Tibial nerve (tissue), 4 donors: Measurements from ENCODE around the gene CNGB1. TPM values are rescaled to one million over a fixed set of nuclear protein-coding genes. Genes with fewer than 3 reads are reported as not detected.

Experiments
- DNase-seq, 2 donors: peaks; one replicate each; pipeline ENCODE4 v3.0.0-alpha.2; 2019; ENCODE audit warnings: low spot score in 2 of 2
- H3K27ac ChIP-seq, 4 donors: fragments of 200-600 bp; sonication (generic) in 3 of 4; one replicate each; pipeline ENCODE4 v1.5.1; 2017 to 2019; ENCODE audit warnings: mild to moderate bottlenecking in 1 of 4
- H3K27me3 ChIP-seq, 2 donors: fragments of 200-600 bp; sonication (generic) in 1 of 2; one replicate each; pipeline versions ENCODE4 v1.5.1 to v1.6.0; 2017 to 2019
- H3K36me3 ChIP-seq, 3 donors: fragments of 200-600 bp; sonication (generic); one replicate each; pipeline ENCODE4 v1.5.1; 2018 to 2019
- H3K4me1 ChIP-seq, 4 donors: fragments of 200-600 bp; sonication (generic) in 3 of 4; one replicate each; pipeline ENCODE4 v1.5.1; 2017 to 2019
- H3K4me3 ChIP-seq, 4 donors: fragments of 200-600 bp; sonication (generic) in 3 of 4; one replicate each; pipeline ENCODE4 v1.5.1; 2017 to 2019; ENCODE audit warnings: mild to moderate bottlenecking in 1 of 4, moderate library complexity in 1 of 4
- H3K9me3 ChIP-seq, 4 donors: fragments of 200-600 bp; sonication (generic) in 3 of 4; one replicate each; pipeline ENCODE4 v1.5.1; 2017 to 2019
- EP300 ChIP-seq, 2 donors: sonication (generic); formaldehyde crosslinking; IDR thresholded peaks; one replicate each; pipeline ENCODE4 v1.6.1; 2017; ENCODE audit warnings: antibody characterized with exemption in 2 of 2, mild to moderate bottlenecking in 1 of 2
- POLR2A ChIP-seq, 2 donors: fragments of 450-650 bp; IDR thresholded peaks; one replicate each; pipeline ENCODE4 v1.6.1; 2017; ENCODE audit warnings: antibody characterized with exemption in 2 of 2, mild to moderate bottlenecking in 2 of 2, moderate library complexity in 2 of 2
- WGBS, 2 donors: methylation state at CpG; one replicate each; pipeline ENCODE4 v1.1.5; 2018; 5-methylcytosine and 5-hydroxymethylcytosine counted together
- total RNA-seq, 4 donors: library from RNA; depleted of rRNA; stranded (reverse); fragments of >200 nt; gene quantifications; one replicate each; pipeline ENCODE4 v1.1.0, GENCODE V29; 2016
- TF ChIP-seq, protein P1 (sequence below), 5 experiments: fragments of 200-600 bp in 3 of 5; fragments of 450-650 bp in 2 of 5; sonication (generic) in 3 of 5; IDR thresholded peaks; one replicate each; pipeline ENCODE4 v1.5.1; 2016 to 2019; ENCODE audit warnings: antibody characterized with exemption in 5 of 5, mild to moderate bottlenecking in 3 of 5, moderate library complexity in 2 of 5

The CNGB1 gene
- total RNA-seq, 4 donors from 2014 or later, result not detected

DNA sequence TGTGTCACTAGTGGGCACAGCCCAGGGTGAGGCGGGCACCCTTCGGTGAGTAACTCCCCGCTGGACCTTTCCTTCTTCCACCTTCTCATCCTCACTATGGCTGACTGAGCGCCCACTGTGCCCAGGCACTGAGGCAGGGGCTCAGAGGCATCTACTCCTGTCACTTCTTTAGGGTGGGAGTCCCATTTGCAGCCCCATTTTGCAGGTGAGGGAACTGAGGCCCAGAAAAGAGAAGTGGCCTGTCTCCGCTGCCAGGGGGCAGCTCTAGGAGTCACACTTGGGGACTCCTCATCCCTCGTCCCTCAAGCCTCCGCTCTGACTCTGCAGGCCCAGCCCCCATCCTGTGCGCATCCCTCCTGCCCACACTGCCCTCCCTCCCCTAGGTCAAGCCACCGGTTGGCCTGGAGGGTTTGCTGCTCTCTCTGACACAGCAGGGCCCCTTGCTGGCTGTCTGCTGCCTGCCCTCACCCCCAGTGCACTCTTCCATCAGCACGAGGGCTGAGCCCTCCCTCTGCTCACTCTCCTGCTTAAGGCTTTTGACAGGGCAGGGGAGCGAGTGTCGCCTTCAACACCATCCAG, 62.4 kb downstream of the CNGB1 start:
- TF ChIP-seq, protein P1, sequence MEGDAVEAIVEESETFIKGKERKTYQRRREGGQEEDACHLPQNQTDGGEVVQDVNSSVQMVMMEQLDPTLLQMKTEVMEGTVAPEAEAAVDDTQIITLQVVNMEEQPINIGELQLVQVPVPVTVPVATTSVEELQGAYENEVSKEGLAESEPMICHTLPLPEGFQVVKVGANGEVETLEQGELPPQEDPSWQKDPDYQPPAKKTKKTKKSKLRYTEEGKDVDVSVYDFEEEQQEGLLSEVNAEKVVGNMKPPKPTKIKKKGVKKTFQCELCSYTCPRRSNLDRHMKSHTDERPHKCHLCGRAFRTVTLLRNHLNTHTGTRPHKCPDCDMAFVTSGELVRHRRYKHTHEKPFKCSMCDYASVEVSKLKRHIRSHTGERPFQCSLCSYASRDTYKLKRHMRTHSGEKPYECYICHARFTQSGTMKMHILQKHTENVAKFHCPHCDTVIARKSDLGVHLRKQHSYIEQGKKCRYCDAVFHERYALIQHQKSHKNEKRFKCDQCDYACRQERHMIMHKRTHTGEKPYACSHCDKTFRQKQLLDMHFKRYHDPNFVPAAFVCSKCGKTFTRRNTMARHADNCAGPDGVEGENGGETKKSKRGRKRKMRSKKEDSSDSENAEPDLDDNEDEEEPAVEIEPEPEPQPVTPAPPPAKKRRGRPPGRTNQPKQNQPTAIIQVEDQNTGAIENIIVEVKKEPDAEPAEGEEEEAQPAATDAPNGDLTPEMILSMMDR (IDR thresholded peaks at IDR 0.05), result no peak
- TF ChIP-seq EP300 (IDR thresholded peaks at IDR 0.05), result no peak
- TF ChIP-seq POLR2A (IDR thresholded peaks at IDR 0.05), result no peak
- DNase-seq, result no peak
- H3K36me3 ChIP-seq, result no peaks in the 10 kb centered on the region
- H3K27ac ChIP-seq, result no peak overlapping the region
- no peaks in the 10 kb centered on the region for H3K9me3 ChIP-seq
- H3K4me1 ChIP-seq, result peaks cover 0 to 11% (median 0%) of the 10 kb centered on the region in 4 donors
- peaks cover 0 to 8% of the 10 kb centered on the region in 2 donors for H3K27me3 ChIP-seq
- no peak overlapping the region for H3K4me3 ChIP-seq
- WGBS, 2 donors, result 76 to 81% methylated on average over 12 of the region's 12 CpGs

DNA sequence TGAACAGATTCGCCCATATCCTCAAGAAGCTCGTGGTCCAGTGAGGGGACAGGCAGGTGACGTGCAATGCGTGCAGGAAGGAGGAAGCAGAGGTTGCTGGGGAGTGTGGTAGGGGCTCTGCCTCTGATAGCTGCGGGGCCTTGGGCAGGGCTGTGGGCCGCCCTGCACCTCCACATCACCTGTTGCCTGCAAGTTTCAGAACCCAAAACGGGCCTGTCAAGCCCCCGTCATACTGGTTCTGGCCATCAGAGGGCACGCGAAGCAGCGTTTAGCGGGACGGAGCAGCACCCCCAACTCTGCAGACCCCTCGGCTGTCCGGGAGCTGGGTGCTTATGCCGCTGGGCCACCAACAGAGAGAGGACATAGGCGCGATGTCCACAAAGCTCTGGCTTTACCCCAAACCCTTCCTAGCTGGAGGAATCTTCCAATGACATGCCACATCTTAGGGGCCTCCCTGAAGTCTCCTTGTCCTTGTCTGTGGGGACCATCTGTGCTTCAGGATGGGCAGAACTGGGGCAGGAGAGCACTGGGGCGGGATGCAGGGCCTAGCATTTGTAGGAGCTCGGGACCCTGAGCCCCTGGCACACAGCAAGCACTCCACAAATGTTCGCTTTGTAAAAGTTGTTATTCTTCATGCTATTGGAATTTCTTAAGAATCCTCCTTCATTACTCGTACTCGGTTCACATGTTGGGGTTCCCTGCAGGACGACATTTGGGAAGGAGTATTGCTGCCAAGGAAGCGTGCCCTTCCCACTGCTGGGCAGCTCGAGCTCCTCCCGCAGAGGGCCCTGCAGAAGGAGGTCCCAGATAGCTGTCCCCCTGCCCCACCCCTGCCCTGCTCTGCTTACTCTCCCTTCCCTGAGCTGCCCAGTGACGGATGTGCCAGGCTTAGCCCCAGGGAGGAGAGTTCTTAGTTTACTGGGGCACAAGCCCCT, 64.3 kb downstream of the CNGB1 start:
- Histone ChIP-seq H3K27me3 (peaks cover 0 to 8% of the 10 kb centered on the region in 2 donors), H3K27ac (peak overlapping the region in 1 of 4 donors; percentile 31), H3K36me3 (no peaks in the 10 kb centered on the region), H3K9me3 (no peaks in the 10 kb centered on the region), H3K4me3 (no peak overlapping the region), H3K4me1 (peaks cover 0 to 11% (median 0%) of the 10 kb centered on the region in 4 donors)
- TF ChIP-seq, protein P1 (IDR thresholded peaks at IDR 0.05), result peak; percentile 44 to 69 (median 52)
- TF ChIP-seq POLR2A (IDR thresholded peaks at IDR 0.05) (no peak), EP300 (IDR thresholded peaks at IDR 0.05) (no peak)
- peak in 1 of 2 donors; percentile 10 for DNase-seq
- WGBS, 2 donors, result 24 to 33% methylated on average over 23 to 25 of the region's 28 CpGs

DNA sequence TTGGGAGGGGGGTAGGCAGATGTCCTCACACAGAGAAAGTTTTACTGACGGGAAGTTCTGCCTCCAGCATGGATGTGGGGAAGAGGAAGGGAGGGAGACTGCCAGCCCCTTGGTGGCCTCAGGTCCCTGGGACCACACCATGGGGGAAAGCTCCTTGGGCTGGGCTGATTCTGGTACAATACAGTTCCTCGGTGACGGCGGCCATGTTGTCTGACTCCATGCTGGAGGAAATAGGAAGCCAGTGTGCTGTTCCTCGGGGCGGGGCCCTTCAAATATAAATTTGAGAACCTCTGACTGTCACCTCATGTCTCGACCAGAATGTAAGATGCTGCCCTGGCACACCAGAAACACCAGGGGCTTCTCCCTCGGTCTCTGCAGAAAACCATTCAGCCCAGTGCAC, 66.8 kb downstream of the CNGB1 start:
- Histone ChIP-seq H3K4me3 (no peak overlapping the region), H3K9me3 (no peaks in the 10 kb centered on the region), H3K4me1 (peaks cover 0 to 16% (median 0%) of the 10 kb centered on the region in 4 donors), H3K27me3 (peaks cover 0 to 8% of the 10 kb centered on the region in 2 donors), H3K36me3 (no peaks in the 10 kb centered on the region), H3K27ac (no peak overlapping the region)
- TF ChIP-seq EP300 (IDR thresholded peaks at IDR 0.05) (no peak), POLR2A (IDR thresholded peaks at IDR 0.05) (no peak)
- TF ChIP-seq, protein P1 (IDR thresholded peaks at IDR 0.05), result no peak
- no peak for DNase-seq
- 66 to 71% methylated on average over 8 of the region's 8 CpGs for WGBS, 2 donors

DNA sequence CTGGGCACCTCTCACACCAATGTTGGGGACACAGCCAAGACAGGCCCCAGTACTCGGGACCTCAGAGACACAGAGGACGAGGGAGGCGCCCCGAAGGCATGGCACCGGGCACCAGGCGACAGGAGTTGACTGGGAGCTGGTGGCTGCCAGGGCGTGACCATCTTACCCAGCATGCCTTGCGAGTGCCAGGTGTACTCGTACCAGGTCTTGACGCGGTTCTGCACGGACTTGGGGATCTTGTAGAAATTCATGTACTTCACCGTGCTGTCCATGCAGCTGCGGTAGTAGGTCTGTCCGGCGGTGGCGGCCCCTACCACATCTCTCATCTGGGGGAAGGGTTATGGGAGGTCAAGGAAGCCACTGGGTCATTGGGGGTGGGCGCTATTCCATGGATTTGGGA, 67.3 kb downstream of the CNGB1 start:
- TF ChIP-seq, protein P1 (IDR thresholded peaks at IDR 0.05), result no peak
- TF ChIP-seq EP300 (IDR thresholded peaks at IDR 0.05) (no peak), POLR2A (IDR thresholded peaks at IDR 0.05) (no peak)
- 73 to 76% methylated on average over 14 to 18 of the region's 18 CpGs for WGBS, 2 donors
- Histone ChIP-seq H3K4me3 (no peak overlapping the region), H3K9me3 (no peaks in the 10 kb centered on the region), H3K36me3 (no peaks in the 10 kb centered on the region), H3K27me3 (peaks cover 0 to 8% of the 10 kb centered on the region in 2 donors), H3K4me1 (peaks cover 0 to 16% (median 0%) of the 10 kb centered on the region in 4 donors), H3K27ac (no peak overlapping the region)
- DNase-seq, result no peak
